ENCODE data around the gene CAMTA1.

The CAMTA1 gene

GRCh38 chr1:7693662-7694061 is 908.4 kb downstream of the CAMTA1 start:
- no peak overlapping the region for H3K4me3 ChIP-seq (ENCODE audit: low read depth, low read length)
- TF ChIP-seq CTCF (IDR thresholded peaks at IDR 0.05; ENCODE audit: low read depth, low read length) = no peak

- no peak overlapping the region for H3K4me3 ChIP-seq (ENCODE audit: low read depth, low read length)
- no peak for TF ChIP-seq CTCF (IDR thresholded peaks at IDR 0.05; ENCODE audit: low read depth, low read length)
Observed at GRCh38 chr1:7694600-7695496, 909.6 kb downstream of the CAMTA1 start.

- H3K4me3 ChIP-seq (ENCODE audit: low read depth, low read length) = no peak overlapping the region
- TF ChIP-seq CTCF (IDR thresholded peaks at IDR 0.05; ENCODE audit: low read depth, low read length) = no peak
Observed at GRCh38 chr1:7695497-7696117, 910.4 kb downstream of the CAMTA1 start.

- no peak for TF ChIP-seq CTCF (IDR thresholded peaks at IDR 0.05; ENCODE audit: low read depth, low read length)
- H3K4me3 ChIP-seq (ENCODE audit: low read depth, low read length) = no peak overlapping the region
Observed at GRCh38 chr1:7698641-7699040, 913.4 kb downstream of the CAMTA1 start.

GRCh38 chr1:7702365-7702764 is 917.1 kb downstream of the CAMTA1 start:
- H3K4me3 ChIP-seq (ENCODE audit: low read depth, low read length) = no peak overlapping the region

GRCh38 chr1:7703321-7704213 is 918.3 kb downstream of the CAMTA1 start:
- no peak for TF ChIP-seq CTCF (IDR thresholded peaks at IDR 0.05; ENCODE audit: low read depth, low read length)
- H3K4me3 ChIP-seq (ENCODE audit: low read depth, low read length) = no peak overlapping the region

More at GRCh38 chr1:7702365-7702764, 917.1 kb downstream of the CAMTA1 start:
- TF ChIP-seq CTCF (IDR thresholded peaks at IDR 0.05; ENCODE audit: low read depth, low read length) = no peak

Data from WI38 (cell line).